ENCODE measurements around the gene FERMT1. TPM values are rescaled to one million over a fixed set of nuclear protein-coding genes. Genes with fewer than 3 reads are reported as not detected.

The FERMT1 gene
- total RNA-seq, result under 1 TPM; 0.13 to 0.48 TPM

- Mint-ChIP-seq H3K27ac (no peak within 1 kb of the TSS), H3K27me3 (peaks cover 46% of the 10 kb centered on the region), H3K36me3 (ENCODE audit: low read depth) (no peaks in the 10 kb centered on the region), H3K4me3 (peak within 1 kb of the TSS; percentile 33), H3K9me3 (no peaks in the 10 kb centered on the region), H3K4me1 (no peaks in the 10 kb centered on the region)
- peak; percentile 68 for ATAC-seq (replicated peaks)
Observed at GRCh38 chr20:6122873-6123648, at the start of gene FERMT1. FERMT1 (minus strand) TSS chr20:6123030; CDS start chr20:6119554, 3,476 bp downstream.

DNA sequence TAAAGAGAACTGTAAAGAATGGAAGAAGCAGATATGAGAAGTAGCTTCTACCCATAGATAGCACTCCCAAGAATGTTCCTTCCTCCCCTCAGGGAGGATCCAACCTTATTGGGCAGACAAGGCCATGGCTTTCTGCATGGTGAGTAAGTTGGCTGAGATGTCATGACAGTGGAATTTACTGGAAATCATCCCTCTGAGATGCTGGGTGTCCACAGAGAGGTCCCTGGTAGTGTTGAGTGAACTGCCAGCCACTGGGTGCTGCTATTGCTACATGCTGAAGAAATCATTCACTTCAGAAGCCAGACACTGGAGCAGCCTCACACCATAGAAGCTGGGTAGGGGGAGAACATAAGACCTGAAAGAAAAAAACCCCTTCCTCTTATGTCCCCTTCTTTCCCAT, 46.4 kb upstream of the FERMT1 start:
- Mint-ChIP-seq H3K4me3 (no peak overlapping the region), H3K27ac (no peak overlapping the region), H3K9me3 (peaks cover 3% of the 10 kb centered on the region), H3K27me3 (peaks cover 12% of the 10 kb centered on the region), H3K36me3 (ENCODE audit: low read depth) (no peaks in the 10 kb centered on the region), H3K4me1 (no peaks in the 10 kb centered on the region)
- no peak for ATAC-seq (replicated peaks)

GRCh38 chr20:6168204-6168603, 45.4 kb upstream of the FERMT1 start:
- ATAC-seq (replicated peaks), result no peak
- Mint-ChIP-seq H3K27me3 (peaks cover 16% of the 10 kb centered on the region), H3K36me3 (ENCODE audit: low read depth) (no peaks in the 10 kb centered on the region), H3K27ac (no peak overlapping the region), H3K4me1 (no peaks in the 10 kb centered on the region), H3K9me3 (peaks cover 3% of the 10 kb centered on the region), H3K4me3 (no peak overlapping the region)

DNA sequence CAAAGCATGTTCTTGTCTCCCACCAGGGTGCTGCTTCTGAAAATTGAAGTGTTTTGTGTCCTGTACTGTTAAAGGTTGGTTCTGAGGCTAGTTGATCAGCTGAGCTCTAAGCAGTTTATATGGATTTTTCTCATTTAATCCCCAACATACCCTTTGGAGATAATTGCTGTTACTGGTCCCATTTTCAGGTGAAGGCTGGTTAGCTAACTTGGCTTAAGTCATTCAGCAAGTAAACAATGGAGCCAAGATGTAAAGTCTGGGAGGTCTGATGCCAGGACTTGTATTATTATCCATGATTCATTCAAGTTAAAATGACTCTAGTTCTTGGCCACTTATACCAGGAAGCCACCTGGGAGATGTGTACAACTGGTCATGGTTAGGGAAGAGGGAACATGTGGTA, 42.5 kb upstream of the FERMT1 start:
- no peaks in the 10 kb centered on the region for H3K9me3 Mint-ChIP-seq
- H3K4me3 Mint-ChIP-seq, result no peak overlapping the region
- H3K27me3 Mint-ChIP-seq, result peaks cover 37% of the 10 kb centered on the region
- no peaks in the 10 kb centered on the region for H3K4me1 Mint-ChIP-seq
- ATAC-seq (replicated peaks), result no peak
- no peaks in the 10 kb centered on the region for H3K36me3 Mint-ChIP-seq (ENCODE audit: low read depth)
- H3K27ac Mint-ChIP-seq, result no peak overlapping the region

DNA sequence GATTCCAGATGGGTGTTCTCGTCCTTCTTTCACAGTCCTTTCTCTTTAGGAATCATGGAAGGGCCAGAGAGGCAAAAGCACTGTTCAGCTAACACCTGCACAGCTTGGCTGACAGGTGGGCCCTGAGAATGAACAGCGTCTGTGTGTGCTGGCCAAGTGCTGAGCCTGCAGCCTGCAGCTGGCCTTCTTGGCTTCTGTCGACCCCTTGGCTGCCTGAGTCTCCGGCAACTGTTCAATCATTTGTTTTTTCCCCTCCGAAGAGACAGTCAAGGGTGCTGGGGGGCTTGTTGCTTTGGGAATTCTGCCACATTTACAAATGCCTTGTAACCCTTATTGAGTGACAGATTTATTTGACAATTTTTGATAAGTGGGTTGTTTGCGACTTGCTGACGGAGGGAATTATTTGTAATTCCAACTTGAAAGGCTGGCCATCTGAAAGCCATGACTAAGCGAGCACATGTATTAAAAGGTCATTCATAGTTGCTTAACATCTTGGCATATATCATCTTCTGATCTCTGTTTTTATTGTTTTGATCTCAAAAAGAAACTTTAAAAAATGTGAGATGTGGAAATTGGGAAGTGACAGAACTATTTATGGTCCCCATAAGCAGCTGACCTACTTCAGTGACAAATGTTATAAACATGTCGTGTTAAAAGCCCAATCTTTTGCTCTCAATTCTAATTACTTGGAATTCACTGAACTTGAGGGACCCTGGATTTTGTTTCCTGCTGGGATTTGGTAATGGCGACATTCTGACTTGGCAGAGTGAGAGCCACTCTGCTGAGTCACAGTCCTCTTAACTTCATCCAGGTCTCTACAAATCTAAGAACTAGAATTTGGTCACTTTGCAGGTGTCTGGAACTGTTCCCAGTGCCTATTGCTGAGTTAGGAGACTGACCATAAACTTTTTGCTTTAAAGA, 41.9 kb upstream of the FERMT1 start:
- ATAC-seq (replicated peaks), result no peak

GRCh38 chr20:6160736-6161135, 37.9 kb upstream of the FERMT1 start:
- ATAC-seq (replicated peaks), result no peak
- peaks cover 38% of the 10 kb centered on the region for H3K27me3 Mint-ChIP-seq
- H3K9me3 Mint-ChIP-seq, result peaks cover 6% of the 10 kb centered on the region
- H3K36me3 Mint-ChIP-seq (ENCODE audit: low read depth), result no peaks in the 10 kb centered on the region
- H3K4me3 Mint-ChIP-seq, result no peak overlapping the region
- H3K4me1 Mint-ChIP-seq, result no peaks in the 10 kb centered on the region
- no peak overlapping the region for H3K27ac Mint-ChIP-seq

More for the DNA sequence above, 41.9 kb upstream of the FERMT1 start:
- H3K9me3 Mint-ChIP-seq, result no peaks in the 10 kb centered on the region
- H3K4me3 Mint-ChIP-seq, result no peak overlapping the region
- H3K27ac Mint-ChIP-seq, result no peak overlapping the region
- peaks cover 38% of the 10 kb centered on the region for H3K27me3 Mint-ChIP-seq
- no peaks in the 10 kb centered on the region for H3K36me3 Mint-ChIP-seq (ENCODE audit: low read depth)
- H3K4me1 Mint-ChIP-seq, result no peaks in the 10 kb centered on the region

- H3K9me3 Mint-ChIP-seq, result peaks cover 6% of the 10 kb centered on the region
- no peaks in the 10 kb centered on the region for H3K4me1 Mint-ChIP-seq
- H3K36me3 Mint-ChIP-seq (ENCODE audit: low read depth), result no peaks in the 10 kb centered on the region
- ATAC-seq (replicated peaks), result no peak
- H3K27me3 Mint-ChIP-seq, result peaks cover 44% of the 10 kb centered on the region
- H3K27ac Mint-ChIP-seq, result no peak overlapping the region
- no peak overlapping the region for H3K4me3 Mint-ChIP-seq
Observed at GRCh38 chr20:6157345-6157744, 34.5 kb upstream of the FERMT1 start.

DNA sequence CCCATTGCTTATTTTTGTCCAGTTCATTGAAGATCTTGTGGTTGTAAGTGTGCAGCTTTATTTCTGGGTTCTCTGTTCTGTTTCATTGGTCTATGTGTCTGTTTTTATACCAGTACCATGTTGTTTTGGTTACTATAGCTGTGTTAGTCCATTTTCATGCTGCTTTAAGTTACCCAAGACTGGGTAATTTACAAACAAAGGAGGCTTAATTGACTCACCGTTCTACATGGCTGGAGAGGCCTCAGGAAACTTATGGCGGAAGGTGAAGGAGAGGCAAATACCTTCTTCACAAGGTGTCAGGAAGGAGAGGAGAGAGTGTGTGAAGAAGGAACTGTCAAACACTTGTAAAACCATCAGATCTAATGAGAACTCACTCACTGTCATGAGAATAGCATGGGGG, 29.9 kb upstream of the FERMT1 start:
- Mint-ChIP-seq H3K9me3 (peaks cover 6% of the 10 kb centered on the region), H3K4me3 (no peak overlapping the region), H3K4me1 (no peaks in the 10 kb centered on the region), H3K36me3 (ENCODE audit: low read depth) (no peaks in the 10 kb centered on the region), H3K27me3 (peaks cover 32% of the 10 kb centered on the region), H3K27ac (no peak overlapping the region)
- ATAC-seq (replicated peaks), result no peak

DNA sequence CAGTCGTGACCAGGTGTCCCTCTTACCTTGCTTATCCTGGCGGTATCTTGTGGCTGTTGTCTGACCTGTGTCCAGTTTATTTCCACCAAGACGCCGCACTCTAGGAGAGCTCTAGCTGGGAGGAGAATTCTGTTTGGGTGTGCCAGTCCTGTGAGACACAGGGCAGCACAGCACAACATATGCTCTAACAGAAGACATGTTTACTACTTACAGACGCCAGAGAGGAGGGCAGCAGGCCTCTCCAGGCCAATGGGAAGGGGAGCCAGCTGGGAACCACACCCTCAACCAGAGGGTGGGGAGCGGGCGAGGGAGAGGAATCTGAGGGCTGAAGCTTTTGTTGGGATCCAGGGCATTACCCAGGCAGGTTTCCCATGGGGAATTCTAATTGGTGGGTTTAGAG, 25.2 kb upstream of the FERMT1 start:
- H3K9me3 Mint-ChIP-seq, result no peaks in the 10 kb centered on the region
- H3K27me3 Mint-ChIP-seq, result peaks cover 17% of the 10 kb centered on the region
- no peak overlapping the region for H3K4me3 Mint-ChIP-seq
- no peak for ATAC-seq (replicated peaks)
- no peaks in the 10 kb centered on the region for H3K4me1 Mint-ChIP-seq
- H3K36me3 Mint-ChIP-seq (ENCODE audit: low read depth), result no peaks in the 10 kb centered on the region
- no peak overlapping the region for H3K27ac Mint-ChIP-seq

DNA sequence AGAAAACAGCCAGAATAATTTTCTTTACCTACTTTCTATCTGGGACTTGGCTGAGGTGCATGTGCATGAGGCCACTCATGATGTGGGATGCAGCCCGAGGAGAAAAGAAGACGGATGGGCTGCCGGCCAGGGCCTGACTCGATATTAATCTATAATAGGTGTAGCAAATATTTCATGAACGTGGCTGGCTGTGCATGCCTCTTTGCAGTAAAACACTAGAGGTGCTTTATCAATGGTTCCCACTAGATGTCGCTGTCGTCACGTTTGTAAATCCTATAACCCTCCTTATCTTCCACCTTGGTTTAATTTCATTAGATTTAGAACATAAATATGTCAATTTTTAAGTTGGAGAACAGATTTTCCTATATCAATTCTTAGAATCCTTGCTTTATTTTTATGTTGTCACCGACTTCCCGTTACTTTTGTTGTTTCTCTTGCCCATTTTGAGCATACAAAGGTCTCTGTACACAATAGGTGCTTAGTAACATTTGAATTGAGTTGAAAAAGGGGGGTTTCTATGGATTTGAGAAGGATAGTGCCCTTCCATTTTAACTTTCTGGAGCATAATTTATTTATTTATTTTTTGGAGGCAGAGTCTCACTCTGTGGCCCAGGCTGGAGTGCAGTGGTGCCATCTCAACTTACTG, 19.6 kb upstream of the FERMT1 start:
- Mint-ChIP-seq H3K27ac (no peak overlapping the region), H3K9me3 (no peaks in the 10 kb centered on the region), H3K4me3 (no peak overlapping the region), H3K36me3 (ENCODE audit: low read depth) (no peaks in the 10 kb centered on the region), H3K27me3 (peaks cover 2% of the 10 kb centered on the region), H3K4me1 (no peaks in the 10 kb centered on the region)
- no peak for ATAC-seq (replicated peaks)

DNA sequence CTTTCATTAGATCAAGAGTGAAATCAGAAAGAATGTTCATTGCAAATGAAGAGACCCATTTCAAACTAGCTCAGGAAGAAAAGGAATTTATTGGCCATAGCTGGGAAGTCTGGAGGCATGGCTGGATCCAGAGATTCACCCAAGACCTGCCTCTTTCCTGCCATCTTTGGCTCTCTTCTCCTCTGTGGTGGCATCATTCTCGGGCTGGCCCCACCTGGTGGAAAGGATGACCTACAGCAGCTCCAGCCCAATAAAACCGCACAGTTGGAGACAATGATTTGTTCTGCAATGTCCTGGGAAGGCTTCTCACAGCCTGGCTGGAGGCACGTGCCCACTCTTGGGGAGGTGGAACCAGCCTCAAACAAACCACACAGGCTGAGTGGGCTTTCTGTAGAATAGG, 18.1 kb upstream of the FERMT1 start:
- Mint-ChIP-seq H3K9me3 (no peaks in the 10 kb centered on the region), H3K4me3 (no peak overlapping the region), H3K27me3 (peaks cover 9% of the 10 kb centered on the region), H3K27ac (no peak overlapping the region), H3K36me3 (ENCODE audit: low read depth) (no peaks in the 10 kb centered on the region), H3K4me1 (no peaks in the 10 kb centered on the region)
- no peak for ATAC-seq (replicated peaks)

GRCh38 chr20:6135347-6135746, 12.5 kb upstream of the FERMT1 start:
- H3K27me3 Mint-ChIP-seq, result peaks cover 29% of the 10 kb centered on the region
- H3K4me1 Mint-ChIP-seq, result no peaks in the 10 kb centered on the region
- peaks cover 3% of the 10 kb centered on the region for H3K9me3 Mint-ChIP-seq
- H3K4me3 Mint-ChIP-seq, result no peak overlapping the region
- no peak overlapping the region for H3K27ac Mint-ChIP-seq
- ATAC-seq (replicated peaks), result no peak
- H3K36me3 Mint-ChIP-seq (ENCODE audit: low read depth), result no peaks in the 10 kb centered on the region

DNA sequence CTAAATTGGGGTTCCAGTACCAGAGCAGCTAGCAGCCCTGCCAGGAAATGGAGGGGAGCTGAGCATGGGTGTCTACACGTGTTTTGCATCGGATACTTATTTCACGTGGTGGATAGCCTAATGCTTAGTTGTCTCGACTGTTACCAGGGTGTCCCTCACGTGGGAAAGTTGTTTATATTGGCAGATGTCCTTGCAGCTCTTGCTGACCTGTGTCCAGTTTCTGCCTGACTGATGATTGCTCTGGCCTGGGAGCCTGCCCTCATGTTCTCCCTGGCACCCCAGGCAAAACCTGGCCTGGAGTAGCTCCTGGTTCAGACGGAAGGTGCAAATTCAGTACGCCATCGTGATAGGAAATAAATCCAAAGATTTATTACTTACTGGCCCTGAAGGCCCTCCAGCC, 11.8 kb upstream of the FERMT1 start:
- Mint-ChIP-seq H3K27me3 (peaks cover 29% of the 10 kb centered on the region), H3K4me1 (no peaks in the 10 kb centered on the region), H3K9me3 (peaks cover 3% of the 10 kb centered on the region), H3K4me3 (no peak overlapping the region), H3K36me3 (ENCODE audit: low read depth) (no peaks in the 10 kb centered on the region), H3K27ac (no peak overlapping the region)
- ATAC-seq (replicated peaks), result no peak

- H3K9me3 Mint-ChIP-seq, result peaks cover 3% of the 10 kb centered on the region
- no peak overlapping the region for H3K27ac Mint-ChIP-seq
- H3K4me3 Mint-ChIP-seq, result no peak overlapping the region
- peaks cover 29% of the 10 kb centered on the region for H3K27me3 Mint-ChIP-seq
- ATAC-seq (replicated peaks), result no peak
- H3K36me3 Mint-ChIP-seq (ENCODE audit: low read depth), result no peaks in the 10 kb centered on the region
- H3K4me1 Mint-ChIP-seq, result no peaks in the 10 kb centered on the region
Observed at GRCh38 chr20:6130045-6130444, 7.2 kb upstream of the FERMT1 start.
